Activated CD4-positive, alpha-beta T cell treated with anti-CD3 and anti-CD28 coated beads for 36 hours (primary cell): ENCODE data around the gene GCH1. TPM values are rescaled to one million over a fixed set of nuclear protein-coding genes. Genes with fewer than 3 reads are reported as not detected.

Experiments
- ATAC-seq: fragments of 200-7000 bp; cut with Tn5 transposase; one replicate; pipeline ENCODE4 v1.10.0; 2021; ENCODE audit warnings: mild to moderate bottlenecking, moderate library complexity
- CTCF ChIA-PET: fragments of 350-600 bp; sonication (Branson Sonifier 250); formaldehyde crosslinking; loops from one replicate; lab custom pipeline; 2021; ENCODE audit warnings: antibody characterized with exemption; lab: Charles Lee
- POLR2A ChIA-PET: fragments of 350-600 bp; sonication (Branson Sonifier 250); formaldehyde crosslinking; loops from one replicate; lab custom pipeline; 2021; ENCODE audit warnings: antibody characterized with exemption, inconsistent platforms; lab: Charles Lee
- DNase-seq: peaks from one replicate; pipeline ENCODE4 v3.0.0-alpha.2; 2020
- H3K27ac Mint-ChIP-seq: one replicate; pipeline ENCODE4 v1.8.0; 2021; ENCODE audit warnings: mixed read lengths
- H3K27me3 Mint-ChIP-seq: one replicate; pipeline ENCODE4 v1.8.0; 2021; ENCODE audit warnings: mixed read lengths
- H3K36me3 Mint-ChIP-seq: one replicate; pipeline ENCODE4 v1.8.0; 2021; ENCODE audit warnings: low read depth, mixed read lengths
- H3K4me1 Mint-ChIP-seq: one replicate; pipeline ENCODE4 v1.8.0; 2021; ENCODE audit warnings: mixed read lengths
- H3K4me3 Mint-ChIP-seq: one replicate; pipeline ENCODE4 v1.8.0; 2021; ENCODE audit warnings: mild to moderate bottlenecking, moderate library complexity, mixed read lengths
- H3K9me3 Mint-ChIP-seq: one replicate; pipeline ENCODE4 v1.8.0; 2021; ENCODE audit warnings: low read depth, mixed read lengths
- intact Hi-C, 2 experiments: fragments of 100-400 bp; cut with DNase I in 1 of 2; cut with micrococcal nuclease in 1 of 2; formaldehyde crosslinking; loops; one replicate each; pipeline versions ENCODE4 v1.14.2 to v1.15.1; 2022 to 2024; cut with DNase I, micrococcal nuclease
- total RNA-seq, 2 experiments: library from RNA; stranded (reverse); gene quantifications; one replicate each; pipeline ENCODE4 v1.2.3, GENCODE V29; 2021

The GCH1 gene
- total RNA-seq, 2 experiments from 2014 or later = 28.1 to 36.4 TPM

GRCh38 chr14:54828037-54828436 lies 74.6 kb downstream of the GCH1 start:
- H3K36me3 Mint-ChIP-seq = no peaks in the 10 kb centered on the region
- CTCF ChIA-PET = interaction anchor here (0.6 kb wide), 1 partner anchor 449 kb away, joined by 4 read pairs; no protein-coding TSS in a partner anchor
- peaks cover 24% of the 10 kb centered on the region for H3K9me3 Mint-ChIP-seq
- DNase-seq (no peak), ATAC-seq (no peak)
- POLR2A ChIA-PET = no interaction called here
- no peaks in the 10 kb centered on the region for H3K27me3 Mint-ChIP-seq
- H3K4me3 Mint-ChIP-seq = no peak overlapping the region
- no peak overlapping the region for H3K27ac Mint-ChIP-seq
- H3K4me1 Mint-ChIP-seq = no peaks in the 10 kb centered on the region
- intact Hi-C loops = no loop called here

- ATAC-seq (no peak), DNase-seq (no peak)
- ChIA-PET POLR2A (no interaction called here), CTCF (interaction anchor here (1.7 kb wide), 1 partner anchor 18 kb away, joined by 5 read pairs; no protein-coding TSS in a partner anchor)
- peaks cover 24% of the 10 kb centered on the region for H3K9me3 Mint-ChIP-seq
- intact Hi-C loops = no loop called here
- peaks cover 3% of the 10 kb centered on the region for H3K27me3 Mint-ChIP-seq
- no peak overlapping the region for H3K27ac Mint-ChIP-seq
- H3K4me3 Mint-ChIP-seq = no peak overlapping the region
- H3K4me1 Mint-ChIP-seq = no peaks in the 10 kb centered on the region
- H3K36me3 Mint-ChIP-seq = no peaks in the 10 kb centered on the region
Observed at GRCh38 chr14:54823757-54824549, 78.7 kb downstream of the GCH1 start.

- CTCF ChIA-PET = no interaction called here
- no peaks in the 10 kb centered on the region for H3K4me1 Mint-ChIP-seq
- H3K27me3 Mint-ChIP-seq = peaks cover 3% of the 10 kb centered on the region
- peaks cover 24% of the 10 kb centered on the region for H3K9me3 Mint-ChIP-seq
- POLR2A ChIA-PET = no interaction called here
- no peak overlapping the region for H3K4me3 Mint-ChIP-seq
- intact Hi-C loops = no loop called here
- DNase-seq (no peak), ATAC-seq (no peak)
- H3K36me3 Mint-ChIP-seq = no peaks in the 10 kb centered on the region
- no peak overlapping the region for H3K27ac Mint-ChIP-seq
Observed at GRCh38 chr14:54822685-54823084, 79.9 kb downstream of the GCH1 start.

GRCh38 chr14:54818201-54819133 lies 84.2 kb downstream of the GCH1 start:
- ChIA-PET CTCF (interaction anchor here (0.6 to 2.9 kb wide), 4 partner anchors 13 to 26 kb away, joined by 3 to 9 read pairs (median 4); no protein-coding TSS in a partner anchor), POLR2A (no interaction called here)
- intact Hi-C loops = no loop called here
- Mint-ChIP-seq H3K36me3 (no peaks in the 10 kb centered on the region), H3K4me1 (no peaks in the 10 kb centered on the region), H3K27me3 (peaks cover 3% of the 10 kb centered on the region), H3K27ac (no peak overlapping the region), H3K4me3 (no peak overlapping the region), H3K9me3 (peaks cover 4% of the 10 kb centered on the region)
- DNase-seq (no peak), ATAC-seq (no peak)

GRCh38 chr14:54817506-54817905 lies 85.1 kb downstream of the GCH1 start:
- H3K27me3 Mint-ChIP-seq = peaks cover 3% of the 10 kb centered on the region
- POLR2A ChIA-PET = no interaction called here
- no peak overlapping the region for H3K4me3 Mint-ChIP-seq
- DNase-seq (no peak), ATAC-seq (no peak)
- H3K27ac Mint-ChIP-seq = no peak overlapping the region
- intact Hi-C loops = no loop called here
- H3K9me3 Mint-ChIP-seq = peaks cover under 1% of the 10 kb centered on the region
- no peaks in the 10 kb centered on the region for H3K4me1 Mint-ChIP-seq
- CTCF ChIA-PET = interaction anchor here (0.6 to 2.9 kb wide), 4 partner anchors 12 to 173 kb away, joined by 3 to 9 read pairs (median 3); no protein-coding TSS in a partner anchor
- no peaks in the 10 kb centered on the region for H3K36me3 Mint-ChIP-seq

GRCh38 chr14:54816450-54816849 lies 86.2 kb downstream of the GCH1 start:
- POLR2A ChIA-PET = no interaction called here

GRCh38 chr14:54815515-54815914 lies 87.1 kb downstream of the GCH1 start:
- ChIA-PET CTCF (interaction anchor here (0.6 to 2.9 kb wide), 4 partner anchors 10 to 1873 kb away, joined by 3 to 9 read pairs (median 4); no protein-coding TSS in a partner anchor), POLR2A (no interaction called here)
- intact Hi-C loops = no loop called here
- H3K36me3 Mint-ChIP-seq = no peaks in the 10 kb centered on the region
- no peak overlapping the region for H3K4me3 Mint-ChIP-seq
- H3K4me1 Mint-ChIP-seq = no peaks in the 10 kb centered on the region
- H3K27me3 Mint-ChIP-seq = peaks cover 3% of the 10 kb centered on the region
- ATAC-seq (no peak), DNase-seq (no peak)
- no peaks in the 10 kb centered on the region for H3K9me3 Mint-ChIP-seq
- H3K27ac Mint-ChIP-seq = no peak overlapping the region

More at GRCh38 chr14:54816450-54816849, 86.2 kb downstream of the GCH1 start:
- CTCF ChIA-PET = interaction anchor here (0.6 to 2.9 kb wide), 4 partner anchors 11 to 251 kb away, joined by 3 to 9 read pairs (median 3); no protein-coding TSS in a partner anchor
- Mint-ChIP-seq H3K4me1 (no peaks in the 10 kb centered on the region), H3K4me3 (no peak overlapping the region), H3K36me3 (no peaks in the 10 kb centered on the region), H3K27me3 (peaks cover 3% of the 10 kb centered on the region), H3K9me3 (no peaks in the 10 kb centered on the region), H3K27ac (no peak overlapping the region)
- intact Hi-C loops = no loop called here
- no peak for DNase-seq
- no peak for ATAC-seq

- ChIA-PET CTCF (interaction anchor here (0.7 to 1.5 kb wide), 3 partner anchors 104 to 251 kb away, joined by 3 to 6 read pairs (median 3); no protein-coding TSS in a partner anchor), POLR2A (no interaction called here)
- intact Hi-C loops = no loop called here
- H3K27ac Mint-ChIP-seq = no peak overlapping the region
- no peak overlapping the region for H3K4me3 Mint-ChIP-seq
- no peaks in the 10 kb centered on the region for H3K36me3 Mint-ChIP-seq
- H3K27me3 Mint-ChIP-seq = peaks cover 3% of the 10 kb centered on the region
- H3K9me3 Mint-ChIP-seq = no peaks in the 10 kb centered on the region
- H3K4me1 Mint-ChIP-seq = peaks cover under 1% of the 10 kb centered on the region
- no peak for DNase-seq
- ATAC-seq = no peak
Observed at GRCh38 chr14:54815016-54815415, 87.6 kb downstream of the GCH1 start.

- intact Hi-C loops = no loop called here
- H3K4me1 Mint-ChIP-seq = peaks cover 6% of the 10 kb centered on the region
- ATAC-seq (peak; percentile 72), DNase-seq (peak; percentile 77)
- H3K9me3 Mint-ChIP-seq = no peaks in the 10 kb centered on the region
- CTCF ChIA-PET = interaction anchor here (0.6 to 2.0 kb wide), 13 partner anchors 9 to 374 kb away, joined by 3 to 9 read pairs (median 3); no protein-coding TSS in a partner anchor
- no peaks in the 10 kb centered on the region for H3K36me3 Mint-ChIP-seq
- POLR2A ChIA-PET = no interaction called here
- no peak overlapping the region for H3K27ac Mint-ChIP-seq
- no peaks in the 10 kb centered on the region for H3K27me3 Mint-ChIP-seq
- no peak overlapping the region for H3K4me3 Mint-ChIP-seq
Observed at GRCh38 chr14:54814076-54814475, 88.5 kb downstream of the GCH1 start.

- POLR2A ChIA-PET = no interaction called here
- no peak overlapping the region for H3K4me3 Mint-ChIP-seq
- CTCF ChIA-PET = interaction anchor here (0.6 to 2.0 kb wide), 7 partner anchors 16 to 341 kb away, joined by 3 to 7 read pairs (median 3); partner anchors contain the start of gene GCH1
Observed at GRCh38 chr14:54813081-54813480, 89.5 kb downstream of the GCH1 start.

GRCh38 chr14:54812617-54813016 lies 90.0 kb downstream of the GCH1 start:
- H3K9me3 Mint-ChIP-seq = no peaks in the 10 kb centered on the region
- H3K4me1 Mint-ChIP-seq = peaks cover 6% of the 10 kb centered on the region
- ATAC-seq (no peak), DNase-seq (no peak)
- intact Hi-C loops = no loop called here
- CTCF ChIA-PET = interaction anchor here (0.8 to 2.0 kb wide), 4 partner anchors 16 to 248 kb away, joined by 3 to 7 read pairs (median 3); no protein-coding TSS in a partner anchor
- no peak overlapping the region for H3K27ac Mint-ChIP-seq
- POLR2A ChIA-PET = no interaction called here
- H3K36me3 Mint-ChIP-seq = no peaks in the 10 kb centered on the region
- H3K27me3 Mint-ChIP-seq = no peaks in the 10 kb centered on the region
- no peak overlapping the region for H3K4me3 Mint-ChIP-seq

More at GRCh38 chr14:54813081-54813480, 89.5 kb downstream of the GCH1 start:
- Mint-ChIP-seq H3K27me3 (no peaks in the 10 kb centered on the region), H3K9me3 (no peaks in the 10 kb centered on the region), H3K4me1 (peaks cover 6% of the 10 kb centered on the region), H3K36me3 (no peaks in the 10 kb centered on the region), H3K27ac (no peak overlapping the region)
- intact Hi-C loops = no loop called here
- ATAC-seq (no peak), DNase-seq (no peak)
